HG02623 (cell line): ENCODE results near the gene EIF4E.
"Not testable (repeated sequence)": the region's sequence is repeated elsewhere in the genome, so short reads cannot be mapped to it uniquely, and the experiment has no call there.

Source experiments
- ATAC-seq: cut with Tn5 transposase; IDR thresholded peaks from one replicate; pipeline ENCODE4 v1.9.1; 2021; ENCODE audit warnings: moderate library complexity; ENCODE audit not compliant: unreplicated experiment

The EIF4E gene

GRCh38 chr4:98928505-98929340, at the start of gene EIF4E:
Gene EIF4E (minus strand): TSS chr4:98929133. CDS start chr4:98929112, 21 bp downstream.
- peak; percentile 63 for ATAC-seq

GRCh38 chr4:98977557-98977956, 48.6 kb upstream of the EIF4E start:
- no peak for ATAC-seq

DNA sequence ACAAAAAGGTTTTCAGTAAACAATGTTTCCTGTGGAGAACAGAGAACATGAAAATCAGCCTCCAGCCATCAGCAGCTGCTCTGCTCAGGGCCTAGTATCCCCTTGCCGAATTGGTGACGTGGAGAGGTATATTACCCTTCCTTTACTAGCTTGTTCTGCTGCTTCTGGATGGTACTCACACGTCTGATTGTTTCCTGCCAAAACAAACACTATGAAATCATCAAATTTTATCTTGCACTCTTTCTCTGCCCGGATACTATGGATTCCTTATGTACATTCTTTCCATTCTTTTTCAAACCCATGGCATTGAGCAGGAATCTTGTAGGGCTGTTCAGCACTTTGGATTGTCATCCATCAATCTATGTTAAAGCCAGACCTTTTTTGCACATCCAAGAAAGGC, 47.8 kb upstream of the EIF4E start:
- ATAC-seq, result no peak

DNA sequence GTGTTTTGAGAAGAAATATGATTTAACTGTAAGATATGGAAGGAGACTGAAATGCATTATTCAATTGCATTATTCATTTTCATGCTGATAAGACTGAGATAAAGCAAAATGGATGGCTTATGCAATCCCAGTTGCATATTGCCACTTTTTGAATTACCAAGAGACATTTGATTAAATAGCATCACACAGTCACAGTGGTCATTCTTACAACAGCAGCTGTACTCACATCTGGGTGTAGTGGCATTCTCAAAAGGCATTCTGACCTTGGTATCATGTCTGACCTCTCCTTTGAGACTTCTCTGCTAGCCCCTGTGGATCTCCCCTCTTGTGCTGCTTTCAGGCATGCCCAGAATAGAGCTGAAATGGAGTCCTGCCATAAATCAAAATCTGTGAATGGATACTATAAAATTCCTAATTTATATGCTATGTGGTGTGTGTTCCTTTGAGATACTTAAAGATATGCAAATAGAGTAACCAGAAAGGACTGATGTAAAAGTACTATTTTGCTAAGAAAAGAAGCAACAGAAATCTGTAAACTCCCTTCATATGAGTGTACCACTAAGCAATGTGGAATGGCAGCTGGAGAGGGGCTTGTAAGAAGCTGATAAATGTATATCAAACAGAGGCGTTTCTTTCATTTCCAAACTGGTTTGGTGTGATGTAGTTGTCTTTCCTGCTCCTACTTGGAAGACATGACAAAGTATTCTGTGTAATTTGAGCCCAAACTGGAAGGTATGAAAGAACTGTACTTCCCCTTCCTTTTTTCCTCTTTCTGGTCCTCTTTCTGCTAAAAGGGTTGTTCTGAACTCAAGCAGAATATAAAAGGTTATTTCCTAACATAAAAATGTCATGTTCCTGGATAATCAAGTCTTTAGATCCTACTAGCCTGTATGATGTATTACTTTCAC, 41.2 kb upstream of the EIF4E start:
- no peak for ATAC-seq

- no peak for ATAC-seq
Measured at GRCh38 chr4:98967786-98968329, 38.9 kb upstream of the EIF4E start.

GRCh38 chr4:98966926-98967325, 38.0 kb upstream of the EIF4E start:
- ATAC-seq, result no peak

DNA sequence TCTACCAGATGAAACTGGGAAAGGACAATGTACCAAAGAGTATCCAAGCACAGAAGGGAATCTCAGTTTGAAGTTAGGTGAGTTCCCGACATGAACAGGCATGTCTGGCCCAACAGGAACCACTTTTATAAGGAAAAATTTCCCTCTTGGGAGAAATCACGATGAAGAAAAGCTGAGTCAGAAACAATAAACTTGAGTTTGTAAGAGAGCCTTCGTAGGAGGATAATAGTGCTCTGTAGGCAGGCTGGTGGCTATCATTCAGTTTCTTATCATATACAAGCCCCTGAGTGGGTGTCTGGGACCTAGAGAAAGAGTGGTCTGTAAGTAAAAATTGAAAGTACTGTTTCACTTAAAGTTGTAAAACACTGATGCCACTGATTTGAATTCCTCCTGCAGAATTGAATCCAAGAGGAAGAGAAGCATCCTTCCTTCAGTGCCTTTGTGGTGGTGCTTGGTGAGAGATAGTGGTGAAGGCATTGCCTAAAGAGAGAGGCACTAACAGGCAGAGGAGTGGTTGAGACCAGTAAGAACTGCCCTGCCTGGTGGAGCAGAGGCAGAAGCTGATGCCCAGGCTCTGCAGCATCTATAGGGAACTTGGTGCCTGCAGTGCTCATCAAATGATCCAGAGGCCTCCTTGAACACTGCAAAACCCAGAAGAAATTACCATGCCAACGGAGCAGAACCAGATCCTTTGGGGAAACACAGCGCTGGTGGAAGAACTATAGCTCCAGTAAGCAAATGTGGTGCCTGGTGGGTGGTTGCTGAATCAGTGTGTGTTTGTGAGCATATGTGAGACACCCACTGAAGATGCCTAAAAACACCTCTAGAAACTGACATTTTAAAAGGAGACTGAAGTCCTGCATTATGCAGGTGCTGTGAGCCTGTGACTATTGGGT, 34.9 kb upstream of the EIF4E start:
- ATAC-seq, result no peak

DNA sequence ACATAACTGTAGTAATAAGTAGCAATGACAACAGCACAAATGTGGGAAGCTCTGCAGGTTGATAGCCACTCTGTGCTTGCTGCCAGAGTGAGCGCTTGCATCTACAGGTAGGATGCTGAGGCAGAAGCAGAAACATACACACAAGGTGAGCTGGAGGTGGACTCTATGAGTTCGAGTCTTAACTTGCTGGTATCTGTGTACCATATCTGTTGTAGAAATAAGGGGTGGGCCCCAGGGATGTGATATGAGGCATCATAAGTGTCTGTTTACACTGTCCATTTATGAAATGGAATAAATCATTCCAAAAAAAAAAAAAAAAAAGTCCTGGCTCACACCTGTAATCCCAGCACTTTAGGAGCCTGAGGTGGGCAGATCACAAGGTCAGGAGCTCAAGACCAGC, 32.8 kb upstream of the EIF4E start:
- ATAC-seq, result no peak

DNA sequence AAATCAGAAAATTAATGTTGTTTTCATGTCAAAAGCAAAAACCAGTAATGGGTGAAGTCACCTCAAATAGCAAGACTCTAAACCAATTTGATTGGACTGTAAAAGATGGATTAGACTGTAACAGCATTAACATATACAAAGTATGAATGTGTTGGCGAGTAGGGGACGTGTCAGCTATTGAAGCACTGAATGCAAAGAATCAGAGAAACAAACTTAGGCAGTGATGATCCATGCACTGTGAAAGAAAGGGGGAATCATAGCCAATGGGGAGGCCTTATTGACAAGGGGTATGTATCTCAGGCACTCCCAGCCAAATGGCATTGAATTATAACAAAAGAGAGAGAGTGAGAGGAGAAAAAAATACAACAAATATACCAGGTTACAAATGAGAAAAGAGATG, 30.5 kb upstream of the EIF4E start:
- no peak for ATAC-seq

DNA sequence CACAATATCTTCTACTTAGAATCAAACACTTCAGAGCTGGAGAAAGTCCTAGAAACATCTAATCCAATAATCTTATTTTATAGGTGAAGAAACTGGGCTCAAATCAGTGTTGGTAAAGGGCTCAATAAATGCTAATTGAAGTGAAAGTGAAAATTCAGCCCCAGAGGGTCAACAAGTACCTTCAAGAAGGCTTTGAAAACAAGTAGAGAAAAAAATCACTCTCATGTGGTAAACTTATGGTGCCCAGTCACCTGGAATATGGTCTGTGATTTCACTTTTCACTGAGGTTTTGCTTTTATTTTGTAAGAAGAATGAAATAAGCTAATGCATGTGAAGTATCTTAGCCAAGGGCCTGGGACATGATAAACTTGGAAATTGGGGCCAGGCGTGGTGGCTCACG, 29.1 kb upstream of the EIF4E start:
- no peak for ATAC-seq

- ATAC-seq, result no peak
Measured at GRCh38 chr4:98955229-98955628, 26.3 kb upstream of the EIF4E start.

- no peak for ATAC-seq
Measured at GRCh38 chr4:98951710-98952109, 22.8 kb upstream of the EIF4E start.

GRCh38 chr4:98950925-98951324, 22.0 kb upstream of the EIF4E start:
- no peak for ATAC-seq

- ATAC-seq, result no peak
Measured at GRCh38 chr4:98946359-98946758, 17.4 kb upstream of the EIF4E start.

- no peak for ATAC-seq
Measured at GRCh38 chr4:98945297-98945850, 16.4 kb upstream of the EIF4E start.

- ATAC-seq, result peak; percentile 24
Measured at GRCh38 chr4:98939892-98940298, 11.0 kb upstream of the EIF4E start.

DNA sequence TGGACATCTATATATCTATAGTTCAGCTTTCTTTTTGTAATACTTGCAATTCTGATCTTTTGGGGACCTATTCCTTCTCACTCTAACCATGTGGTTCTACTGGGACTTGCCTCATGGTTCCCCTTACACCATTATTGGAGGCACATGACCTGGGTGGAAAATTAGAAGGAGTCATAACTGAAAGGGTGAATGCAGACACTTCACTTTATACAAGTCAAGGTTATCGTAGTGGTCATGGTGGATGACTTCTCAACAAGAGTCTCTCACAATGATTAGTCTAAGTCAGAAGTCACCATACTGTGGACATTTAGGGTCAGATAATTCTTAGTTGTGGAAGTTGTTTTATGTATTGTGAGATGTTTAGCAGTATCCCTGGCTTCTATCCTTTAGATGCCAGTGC, 10.5 kb upstream of the EIF4E start:
- peak; percentile 64 for ATAC-seq

DNA sequence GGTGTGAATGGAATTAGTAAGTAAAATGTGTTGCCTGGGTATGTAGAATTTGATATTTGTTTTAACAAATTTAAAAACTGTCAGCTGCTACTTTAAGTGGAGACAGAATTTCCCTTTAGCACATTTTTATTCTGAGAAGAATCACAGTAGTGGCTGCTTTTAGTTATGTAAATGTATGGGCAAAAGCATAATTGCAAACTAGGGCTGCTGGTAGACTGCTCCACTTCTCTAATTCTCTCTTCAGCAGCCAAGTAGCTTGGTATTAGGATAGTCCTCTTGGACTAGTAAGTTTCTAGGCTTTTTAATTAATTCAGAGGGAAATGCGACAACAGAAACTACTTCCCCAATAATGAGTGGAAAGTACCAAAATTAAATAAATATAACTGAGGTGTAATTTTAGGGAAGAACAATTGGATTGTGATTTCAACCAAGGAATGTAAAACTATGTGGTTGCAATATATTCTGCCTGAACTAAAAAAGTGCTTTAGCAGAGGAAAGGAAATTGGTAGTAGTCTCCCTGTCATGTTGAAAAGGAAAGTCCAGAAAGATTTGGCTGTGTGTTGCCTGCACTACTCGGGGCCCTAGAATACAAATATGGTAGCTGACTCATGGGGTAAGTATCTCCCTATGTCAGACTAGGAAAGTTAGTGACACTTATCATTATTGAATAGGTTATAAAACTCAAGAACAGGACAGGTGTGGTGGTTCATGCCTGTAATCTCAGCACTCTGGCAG, 9.2 kb upstream of the EIF4E start:
- ATAC-seq, result no peak

- ATAC-seq, result no peak
Measured at GRCh38 chr4:98935633-98936032, 6.7 kb upstream of the EIF4E start.

GRCh38 chr4:98934851-98935250, 5.9 kb upstream of the EIF4E start:
- ATAC-seq, result not testable (repeated sequence)
